Hematopoietic multipotent progenitor cell treated with erythropoietin and hydrocortisone succinate and interleukin-3 and kit ligand, for 8 days (in vitro differentiated cells): ENCODE results near the gene FBXO15.

Source experiments
- DNase-seq: peaks from one replicate; pipeline ENCODE4 v3.0.0-alpha.2; 2015

Gene FBXO15

DNA sequence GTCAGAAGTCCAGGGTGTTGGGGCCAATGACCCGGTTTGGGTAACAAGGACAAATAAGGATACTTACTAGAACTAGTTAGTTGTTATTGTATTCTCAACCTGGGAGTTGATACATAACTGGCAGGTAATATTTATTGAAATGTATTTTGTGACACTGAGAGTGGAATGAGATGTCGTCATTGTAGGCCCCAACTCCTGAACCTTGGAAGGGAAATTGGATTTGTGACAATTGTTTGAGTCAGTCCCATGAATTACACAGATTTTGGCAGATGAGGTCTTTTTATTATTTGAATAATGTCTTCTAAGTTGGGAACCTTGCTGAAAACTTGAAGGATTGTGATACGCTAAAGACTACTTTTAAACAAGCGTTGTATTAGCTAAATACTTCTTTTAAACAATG lies 5.7 kb upstream of the FBXO15 start:
- DNase-seq: no peak

DNA sequence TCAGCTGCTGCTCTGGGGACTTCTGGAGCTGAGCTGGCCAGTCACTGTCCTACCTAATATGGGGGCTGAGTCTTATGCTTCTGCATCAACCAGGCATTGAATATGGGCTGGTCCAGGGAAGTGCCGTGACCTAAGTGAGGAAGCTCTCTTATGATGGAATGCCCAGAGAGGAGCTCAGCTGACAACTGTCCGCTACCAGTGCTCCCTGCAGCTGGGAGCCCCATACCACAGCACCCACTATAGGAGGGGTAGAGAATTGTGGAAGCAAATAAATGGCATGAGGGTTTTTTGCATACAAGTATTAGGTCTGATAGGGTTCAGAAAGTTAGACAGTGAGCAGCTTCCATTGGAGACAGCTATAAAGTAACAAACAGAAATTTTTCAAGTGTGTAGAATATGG lies 5.2 kb upstream of the FBXO15 start:
- DNase-seq: peak; percentile 32

DNA sequence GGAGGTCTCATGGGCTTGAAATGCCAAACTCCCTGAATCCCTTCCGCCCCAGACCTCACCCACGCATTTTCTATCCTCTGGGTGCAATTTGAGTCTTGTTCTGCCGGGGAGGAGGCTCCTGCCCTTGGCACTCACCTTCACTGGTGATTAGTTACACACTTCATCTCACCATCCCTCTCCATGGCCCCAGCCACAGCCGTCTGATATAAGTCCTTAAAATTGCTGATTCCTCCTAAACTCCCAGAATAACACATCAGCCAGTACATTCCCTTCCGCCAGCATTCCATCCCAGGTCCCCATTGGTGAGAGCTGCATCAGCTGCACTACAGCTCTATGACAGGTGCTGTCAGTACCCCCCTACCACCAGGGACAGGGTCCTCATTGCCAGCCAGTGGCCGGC lies 4.6 kb upstream of the FBXO15 start:
- no peak for DNase-seq

DNA sequence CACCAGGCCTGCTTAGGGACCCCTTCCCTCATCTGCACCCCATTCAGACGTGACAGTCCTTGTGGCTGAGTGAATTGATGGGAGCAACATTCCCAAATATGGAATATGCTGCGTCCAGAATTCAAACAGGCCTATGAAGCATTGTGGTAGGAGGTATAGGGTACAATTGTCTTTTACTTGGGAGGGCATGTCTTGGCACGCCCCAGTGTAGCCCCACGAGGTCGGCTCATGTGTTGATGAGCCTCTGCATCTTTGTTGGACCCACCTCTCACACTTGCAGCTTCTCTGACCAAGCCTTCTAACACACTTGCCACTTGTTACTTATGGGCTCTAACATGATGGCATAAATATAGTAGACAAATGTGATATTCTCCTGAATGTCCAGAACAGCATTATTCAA lies 2.2 kb upstream of the FBXO15 start:
- peak; percentile 57 for DNase-seq

DNA sequence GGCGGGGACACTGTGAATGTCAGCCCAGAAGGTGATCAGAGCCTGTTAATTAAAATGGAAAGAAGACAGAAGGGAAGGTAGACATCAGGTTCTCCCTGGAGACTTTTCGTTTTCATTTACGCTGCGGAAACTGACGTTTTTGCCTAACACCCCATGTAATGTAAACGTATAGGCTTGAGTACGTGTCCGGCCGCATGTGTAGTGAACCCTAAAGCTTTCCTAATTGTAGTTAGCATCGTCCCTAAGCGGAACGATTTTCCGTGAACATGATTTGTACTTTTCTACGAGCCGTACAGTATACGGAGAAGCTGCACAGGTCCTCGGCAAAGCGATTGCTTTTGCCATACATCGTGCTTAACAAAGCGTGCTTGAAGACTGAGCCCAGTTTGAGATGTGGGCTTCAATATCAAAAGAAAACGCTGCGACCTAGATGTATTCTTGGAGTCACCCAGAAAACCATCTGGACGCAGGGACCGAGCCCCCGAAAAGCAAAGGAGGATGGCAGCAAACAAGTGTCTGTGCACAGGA lies 973 bp upstream of the FBXO15 start:
- DNase-seq: no peak

DNA sequence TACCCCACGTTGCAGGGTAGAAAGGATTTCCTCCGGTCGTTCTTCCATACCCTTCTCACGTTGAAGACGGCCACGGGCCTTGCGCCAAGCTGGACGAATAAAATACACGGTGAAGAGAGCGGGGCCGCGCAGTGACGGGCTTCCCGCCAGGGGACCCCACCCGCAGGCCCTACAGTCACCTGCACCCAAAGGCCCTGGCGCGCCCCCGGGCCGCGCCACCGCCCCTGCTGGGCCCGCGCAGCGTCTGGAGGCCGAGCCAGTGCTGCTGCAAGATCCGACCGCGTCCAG lies 199 bp downstream of the FBXO15 start:
- no peak for DNase-seq

DNA sequence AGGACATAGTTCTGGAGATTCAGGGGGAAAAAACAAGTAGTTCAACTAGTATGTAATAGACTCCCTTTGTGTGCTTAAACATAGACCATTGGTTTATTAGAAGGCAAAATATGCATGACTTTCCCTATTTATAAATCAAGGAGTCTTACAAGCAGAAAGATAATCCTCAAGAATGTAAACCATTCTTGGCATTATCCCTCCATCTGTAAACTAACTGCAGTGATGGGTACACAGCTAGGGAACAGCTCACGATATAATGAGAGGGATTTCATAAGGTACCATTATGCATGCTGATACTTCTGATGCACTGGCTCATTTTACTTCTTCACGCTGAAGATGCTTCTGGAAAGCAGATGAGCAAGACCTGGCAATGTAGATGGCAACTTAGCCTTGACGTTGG lies 878 bp downstream of the FBXO15 start:
- no peak for DNase-seq

DNA sequence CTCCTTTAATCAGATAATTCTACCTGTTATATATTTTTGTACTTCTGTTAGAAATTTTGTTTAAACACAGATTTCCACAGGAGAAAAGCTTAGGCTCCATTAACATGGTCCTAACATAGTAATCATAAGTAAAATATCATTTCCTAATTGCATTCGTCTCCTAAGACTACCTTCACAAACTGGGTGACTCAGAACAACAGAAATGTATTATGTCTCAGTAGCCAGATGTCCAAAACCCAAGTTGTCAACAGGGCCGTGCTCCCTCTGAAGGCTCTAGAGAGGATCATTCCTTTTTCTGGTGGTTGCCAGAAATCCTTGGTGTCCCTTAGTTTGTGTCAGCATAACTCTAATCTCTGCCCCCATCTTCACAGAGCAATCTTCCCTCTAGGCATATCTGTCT lies 5.4 kb downstream of the FBXO15 start:
- no peak for DNase-seq

DNA sequence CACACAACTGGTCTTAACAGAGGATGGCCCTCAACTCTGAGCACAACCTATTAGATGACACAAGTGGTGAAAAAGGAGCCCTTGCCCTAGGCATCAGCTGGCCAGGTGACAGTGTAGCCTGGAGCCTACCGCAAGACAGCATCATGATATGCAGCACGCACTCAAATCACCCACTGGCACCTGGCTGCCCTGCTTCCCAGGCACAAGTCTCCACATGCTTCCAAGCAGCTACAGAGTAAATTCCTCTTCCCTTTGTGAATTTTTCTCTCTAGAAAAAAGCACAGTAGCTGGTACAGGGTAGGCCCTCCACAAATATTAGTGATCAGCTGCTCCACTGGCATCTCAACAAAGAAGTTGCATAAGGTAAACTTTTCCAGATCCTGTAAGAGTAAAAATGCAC lies 6.0 kb downstream of the FBXO15 start:
- no peak for DNase-seq

DNA sequence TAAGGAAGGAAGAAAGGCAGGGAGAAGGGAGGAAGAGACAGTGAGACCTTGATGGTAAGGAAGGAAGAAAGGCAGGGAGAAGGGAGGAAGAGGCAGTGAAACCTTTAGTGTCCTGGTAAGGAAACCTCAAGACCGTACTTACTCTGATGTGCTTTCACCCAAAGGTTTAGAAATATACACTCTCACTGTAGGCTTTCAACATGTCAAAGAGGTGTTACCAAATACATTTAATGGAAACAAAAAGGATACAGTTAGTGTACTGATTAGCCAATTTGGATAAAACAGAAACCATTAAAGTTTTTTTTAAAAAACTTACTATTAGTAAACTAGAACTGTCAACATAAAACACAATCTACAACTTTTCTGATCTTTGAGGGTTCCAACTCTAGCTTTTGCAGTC lies 7.1 kb downstream of the FBXO15 start:
- DNase-seq: no peak

DNA sequence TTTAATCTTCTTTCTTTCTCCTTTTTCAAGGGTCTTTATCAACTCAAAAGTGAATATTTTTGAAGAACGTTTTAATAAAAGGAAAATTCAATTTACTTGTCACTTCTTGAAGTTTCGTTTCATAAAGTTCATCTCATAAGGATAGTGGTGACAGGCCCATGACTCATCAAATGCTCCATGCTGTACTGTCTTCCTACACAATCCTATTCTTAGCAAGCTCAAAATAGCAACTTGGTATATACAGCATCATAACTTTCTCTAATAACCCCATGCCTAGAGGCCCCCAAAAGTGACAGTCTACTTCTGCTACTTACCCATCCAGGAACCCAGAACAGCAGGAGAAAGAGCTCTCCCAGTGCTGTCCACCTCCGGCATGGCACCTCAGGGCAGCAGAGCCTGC lies 7.7 kb downstream of the FBXO15 start:
- no peak for DNase-seq

DNA sequence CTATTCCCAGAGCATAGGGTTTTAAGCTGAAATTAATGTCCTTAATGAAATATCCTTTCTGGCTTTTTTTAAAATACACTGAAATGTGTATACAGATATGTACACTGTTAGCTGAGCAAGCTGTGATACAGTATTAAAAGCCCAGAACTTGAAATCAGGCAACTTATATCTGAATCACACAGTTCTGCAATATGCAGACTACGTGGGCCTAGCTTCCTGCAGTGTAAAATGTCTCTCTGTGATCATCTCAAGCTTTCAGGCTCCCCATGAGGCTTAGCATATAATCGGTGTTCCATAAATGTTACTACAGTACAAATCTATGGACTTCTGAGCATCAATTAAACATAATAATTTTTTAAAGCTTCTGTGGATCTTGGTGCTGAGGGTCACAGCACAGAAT lies 8.2 kb downstream of the FBXO15 start:
- no peak for DNase-seq

DNA sequence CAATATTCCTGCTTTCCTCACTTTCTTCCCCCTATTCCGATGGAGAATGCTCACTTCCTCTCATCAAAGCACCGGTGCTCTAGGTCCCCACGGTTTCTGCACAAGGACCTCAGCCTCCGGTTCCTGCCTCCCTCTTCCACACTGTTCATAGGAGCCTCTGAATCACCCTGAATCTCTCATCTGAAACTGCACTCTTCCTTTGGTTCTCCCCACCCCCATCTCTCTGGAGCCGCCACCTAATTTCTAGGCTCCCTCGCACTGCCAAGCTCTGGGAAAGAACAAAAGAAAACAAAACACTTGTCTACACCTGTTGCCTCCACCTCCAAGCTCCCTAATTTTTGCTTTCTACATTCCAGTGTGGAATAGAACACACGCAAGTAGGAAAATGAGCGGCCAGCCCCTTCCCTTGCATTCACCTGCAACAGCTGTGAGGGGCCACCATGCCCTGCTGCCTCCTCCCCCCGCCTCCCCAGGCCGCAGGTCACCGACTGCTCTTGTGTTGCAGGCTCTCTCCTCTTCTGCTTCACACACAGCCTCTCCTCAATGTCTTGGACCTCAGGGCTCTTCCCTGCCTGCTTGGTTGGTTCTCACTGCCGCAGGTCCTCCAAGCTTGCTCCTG lies 9.6 kb downstream of the FBXO15 start:
- DNase-seq: no peak

DNA sequence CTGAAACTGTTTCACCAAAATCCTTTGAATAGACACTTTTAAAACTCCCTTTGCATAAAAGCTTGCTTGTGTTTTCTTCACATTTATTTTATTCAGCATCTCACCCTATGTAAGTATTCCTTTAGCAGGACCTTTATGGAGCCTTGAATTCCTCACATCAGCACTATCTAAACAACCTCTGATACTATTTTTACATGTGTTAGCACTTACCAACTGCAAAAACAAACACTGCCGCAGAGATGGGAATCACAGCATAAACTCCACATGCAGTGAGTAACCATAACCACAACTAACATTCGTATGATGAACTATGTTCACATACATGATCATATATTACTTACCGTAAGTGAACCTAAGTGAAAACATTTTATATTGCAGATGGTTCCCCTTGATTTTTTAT lies 15.4 kb downstream of the FBXO15 start:
- no peak for DNase-seq

DNA sequence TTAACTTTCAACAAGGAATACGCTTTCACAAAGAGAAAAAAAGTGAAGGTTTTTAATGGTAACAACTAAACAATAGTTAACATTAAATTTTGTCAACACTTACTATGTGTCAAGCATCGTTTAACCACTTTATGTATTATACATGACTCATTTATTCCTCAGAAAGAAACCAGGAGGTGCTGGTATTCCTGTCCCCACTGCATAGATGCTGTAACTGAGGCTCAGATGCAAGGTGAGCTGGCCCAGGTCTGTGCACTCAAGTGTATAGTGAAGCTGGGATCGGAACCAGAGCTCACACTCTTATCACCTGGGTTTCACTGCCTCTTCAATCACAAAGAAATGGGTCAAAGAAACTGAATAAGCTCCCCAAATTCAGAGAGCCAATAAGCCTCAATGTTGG lies 16.5 kb downstream of the FBXO15 start:
- no peak for DNase-seq

DNA sequence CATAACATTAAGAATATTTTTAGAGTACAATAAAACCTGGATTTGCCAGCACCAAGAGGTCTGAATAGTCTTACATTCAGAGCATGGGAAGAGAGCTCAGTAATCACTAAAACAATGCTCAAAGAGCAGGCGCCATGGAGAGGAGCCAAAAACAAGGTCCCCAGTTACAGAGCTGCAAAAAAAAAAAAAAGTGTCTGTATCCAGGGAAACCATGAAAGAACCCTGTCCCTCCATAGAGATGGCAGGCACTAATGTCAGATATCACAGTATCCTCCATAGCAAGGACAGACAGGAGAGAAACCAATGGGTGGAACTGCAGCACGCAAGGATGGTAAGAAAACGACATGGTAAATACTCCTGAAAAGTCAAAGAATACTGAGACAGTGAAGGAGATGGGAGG lies 19.5 kb downstream of the FBXO15 start:
- no peak for DNase-seq

DNA sequence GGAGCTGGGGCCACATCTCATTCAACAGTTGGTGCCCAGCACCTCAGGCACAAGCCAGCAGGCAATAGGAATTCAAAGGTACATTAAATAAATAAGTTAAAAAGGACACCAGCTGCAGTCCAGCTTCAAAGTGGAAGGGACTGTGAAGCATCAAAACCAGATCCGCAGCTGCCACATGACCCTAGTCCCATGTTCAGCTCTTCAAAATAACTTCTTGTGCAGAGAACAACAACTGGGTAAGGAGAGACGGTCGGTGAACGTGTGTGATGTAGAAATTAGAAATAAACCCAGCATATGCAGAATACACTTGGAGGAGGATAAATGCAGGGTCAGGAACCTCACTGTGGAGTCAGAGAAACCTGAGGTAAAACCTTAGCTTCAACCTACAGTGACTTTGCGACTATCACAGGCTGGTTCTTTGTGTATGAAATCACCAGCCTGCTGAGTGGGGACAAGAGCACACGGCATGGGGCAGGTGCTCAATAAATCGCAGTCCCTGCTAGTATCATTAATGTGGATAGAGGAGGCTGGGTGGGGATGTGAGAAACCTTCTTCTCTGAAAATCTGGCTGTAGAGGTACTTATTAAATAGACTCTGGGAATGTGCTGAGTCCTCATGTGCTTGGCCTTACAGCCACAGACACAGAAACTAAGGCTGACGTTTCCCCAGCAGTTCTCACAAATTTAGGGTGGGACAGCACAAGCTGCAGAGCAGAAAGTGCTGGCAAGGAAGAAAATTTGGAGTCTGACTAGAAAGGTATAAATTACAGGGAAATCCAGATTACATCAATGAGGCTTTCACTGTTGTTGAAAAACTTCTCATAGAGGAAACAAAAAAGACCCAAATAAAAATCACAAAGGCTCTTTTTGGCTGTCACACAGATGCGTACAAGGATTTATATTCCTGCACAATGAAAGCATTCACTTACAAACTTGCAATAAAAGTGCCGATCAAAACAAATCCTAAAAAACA lies 20.7 kb downstream of the FBXO15 start:
- no peak for DNase-seq

DNA sequence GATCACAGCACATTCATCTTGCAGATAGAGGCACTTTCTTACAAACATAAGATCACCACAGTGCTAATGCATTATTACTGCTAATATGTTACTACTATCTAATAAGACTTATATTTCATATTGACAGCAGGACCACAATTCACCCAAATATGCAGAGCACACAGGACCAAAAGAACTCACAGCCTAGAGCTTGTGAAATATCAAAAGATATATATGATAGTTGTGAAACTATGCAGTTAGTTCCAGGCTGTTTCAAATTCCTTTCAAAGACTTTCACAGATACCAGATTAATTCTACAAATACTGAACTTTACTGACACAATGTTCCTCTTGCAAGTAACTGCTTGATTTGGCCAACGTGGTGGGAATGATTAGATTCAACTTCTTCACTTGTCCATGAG lies 23.0 kb downstream of the FBXO15 start:
- DNase-seq: no peak

DNA sequence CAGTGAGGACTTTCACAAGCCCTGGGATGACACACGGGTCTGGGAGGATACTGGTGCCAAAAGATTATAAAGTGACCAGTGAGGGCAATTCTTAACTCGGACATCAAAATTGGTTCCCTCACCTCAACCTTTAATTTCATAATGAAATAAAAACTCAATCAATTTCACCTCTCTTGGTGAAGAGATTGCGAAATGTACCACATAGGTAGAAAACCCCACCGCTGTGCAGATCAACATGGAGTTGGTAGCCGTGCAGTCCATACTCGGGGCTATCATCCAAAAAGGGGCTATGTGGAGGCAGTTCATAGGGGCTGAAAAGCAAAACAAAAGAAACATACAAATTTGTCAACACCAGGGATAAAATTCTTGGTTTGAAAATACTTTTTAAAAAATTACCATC lies 24.4 kb downstream of the FBXO15 start:
- DNase-seq: no peak

DNA sequence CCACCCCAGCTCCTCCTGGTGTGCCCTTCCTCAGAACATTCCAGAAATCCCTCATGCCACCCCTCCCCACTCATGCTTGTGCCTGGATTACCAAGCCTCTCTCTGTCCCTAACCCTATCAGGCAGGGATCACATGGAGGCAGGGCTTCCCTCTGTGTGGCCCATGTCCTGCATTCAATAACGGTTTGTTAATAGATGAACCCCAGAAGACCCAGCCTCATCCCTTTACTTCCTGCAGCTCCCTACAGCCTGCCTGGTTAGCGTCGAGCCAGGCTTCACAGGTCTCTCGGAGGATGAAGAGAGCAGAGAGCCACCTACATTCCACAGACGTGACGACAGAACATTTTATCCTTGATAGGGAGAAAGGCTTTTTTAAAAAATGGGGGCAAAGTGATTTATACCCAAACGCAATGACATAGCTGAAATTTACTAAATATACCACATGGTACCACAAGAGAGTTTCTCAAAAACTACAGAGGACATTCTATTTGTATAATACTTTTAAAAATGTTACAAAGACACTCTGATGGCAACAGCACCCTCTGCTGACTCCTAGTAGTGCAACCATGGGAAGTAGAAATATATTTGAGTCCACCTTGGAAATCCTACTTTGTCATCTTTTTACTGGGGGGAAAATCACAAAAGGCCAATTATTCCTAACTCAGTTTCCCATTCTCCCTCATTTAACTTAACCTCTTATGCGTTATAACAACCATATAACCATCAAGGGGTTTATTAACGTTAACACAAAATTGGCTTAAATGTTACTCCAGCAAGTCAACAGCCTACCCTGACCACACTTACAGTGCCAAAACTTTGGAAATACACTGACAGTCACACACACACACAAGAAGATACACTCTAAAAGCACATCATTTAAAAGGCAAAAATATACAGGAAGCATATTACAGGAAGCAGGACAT lies 30.7 kb downstream of the FBXO15 start:
- peak; percentile 41 for DNase-seq

DNA sequence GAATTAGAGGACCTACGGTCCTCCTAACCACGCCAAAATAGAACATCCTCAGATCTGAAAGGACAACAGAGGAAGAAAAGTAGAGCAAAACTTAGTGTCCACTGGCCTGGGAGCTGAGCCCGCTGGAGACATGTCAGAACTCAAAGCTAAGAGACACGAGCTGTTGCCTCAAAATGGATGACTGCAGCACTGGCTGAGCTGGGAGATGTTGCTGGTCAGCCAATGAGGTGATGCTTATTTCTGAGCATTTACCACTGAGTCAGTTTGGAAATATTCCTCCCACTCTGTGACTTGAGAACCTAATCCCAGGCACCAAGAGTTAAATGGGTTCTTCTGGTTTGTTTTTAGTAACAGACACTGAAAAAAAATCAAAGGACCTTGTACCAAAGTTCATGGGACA lies 32.6 kb downstream of the FBXO15 start:
- DNase-seq: no peak

DNA sequence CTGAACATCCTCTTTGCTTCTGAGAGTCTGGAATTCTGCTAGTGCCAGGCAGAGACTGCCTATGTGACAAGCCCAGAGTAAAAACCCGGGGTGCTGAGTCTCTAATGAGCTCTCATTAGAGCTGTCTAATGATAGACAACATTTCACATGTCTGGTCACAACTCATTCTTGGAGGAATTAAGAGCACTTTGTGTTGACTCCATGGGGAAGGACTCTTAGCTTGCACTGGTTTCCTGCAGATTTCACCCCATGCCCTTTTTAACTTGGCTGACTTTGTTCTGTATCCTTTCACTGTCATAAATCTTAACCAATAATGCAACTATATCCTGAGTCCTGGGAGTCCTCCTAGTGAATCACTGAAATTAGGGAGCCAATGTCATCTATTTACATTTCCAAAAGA lies 33.5 kb downstream of the FBXO15 start:
- no peak for DNase-seq

DNA sequence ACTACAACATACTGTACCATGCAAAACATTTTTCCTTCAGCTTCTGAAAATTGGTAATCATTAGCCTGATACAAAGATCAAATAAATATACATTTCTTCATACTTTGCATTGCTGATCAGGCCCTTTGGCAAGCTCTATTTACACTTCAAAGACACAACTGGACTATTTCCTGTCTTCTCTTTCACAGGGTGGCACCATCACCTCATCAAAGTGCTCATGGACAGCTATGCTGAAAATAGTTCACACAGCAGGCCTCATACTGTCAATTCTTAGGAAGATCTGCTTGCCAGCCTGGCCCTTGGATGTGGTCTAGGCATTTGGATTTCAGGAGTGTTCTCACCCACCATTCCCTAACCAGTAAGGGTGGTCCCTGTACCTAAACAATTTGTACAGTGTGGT lies 33.9 kb downstream of the FBXO15 start:
- no peak for DNase-seq

DNA sequence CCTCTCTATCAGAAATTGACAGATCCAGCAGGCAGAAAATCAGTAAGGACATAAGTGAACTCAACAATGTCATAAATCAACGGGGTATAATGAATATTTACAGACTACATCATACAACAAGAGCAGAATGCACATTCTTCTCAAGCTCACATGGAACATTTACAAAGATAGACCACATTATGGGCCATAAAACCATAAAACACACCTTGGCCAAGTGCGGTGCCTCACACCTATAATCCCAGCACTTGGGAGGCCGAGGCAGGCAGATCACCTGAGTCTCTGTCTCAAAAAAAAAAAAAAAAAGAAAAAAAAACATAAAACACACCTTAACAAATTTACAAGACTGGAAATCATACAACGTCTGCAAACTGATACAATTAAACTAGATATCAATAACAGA lies 36.7 kb downstream of the FBXO15 start:
- DNase-seq: no peak
